ENCODE measurements around the gene IDI2.
"Not testable (repeated sequence)": the region's sequence is repeated elsewhere in the genome, so short reads cannot be mapped to it uniquely, and the experiment has no call there.

IDI2 gene

GRCh38 chr10:1025683-1026082, at the start of gene IDI2:
IDI2 (minus strand) TSS chr10:1025859; CDS start chr10:1024723, 1,136 bp downstream.
- DNase-seq = no peak

GRCh38 chr10:1074748-1075308, 49.2 kb upstream of the IDI2 start:
- DNase-seq = no peak

- no peak for DNase-seq
Measured at GRCh38 chr10:1074052-1074747, 48.5 kb upstream of the IDI2 start.

- no peak for DNase-seq
Measured at GRCh38 chr10:1070919-1071318, 45.3 kb upstream of the IDI2 start.

- no peak for DNase-seq
Measured at GRCh38 chr10:1068380-1069361, 43.0 kb upstream of the IDI2 start.

DNA sequence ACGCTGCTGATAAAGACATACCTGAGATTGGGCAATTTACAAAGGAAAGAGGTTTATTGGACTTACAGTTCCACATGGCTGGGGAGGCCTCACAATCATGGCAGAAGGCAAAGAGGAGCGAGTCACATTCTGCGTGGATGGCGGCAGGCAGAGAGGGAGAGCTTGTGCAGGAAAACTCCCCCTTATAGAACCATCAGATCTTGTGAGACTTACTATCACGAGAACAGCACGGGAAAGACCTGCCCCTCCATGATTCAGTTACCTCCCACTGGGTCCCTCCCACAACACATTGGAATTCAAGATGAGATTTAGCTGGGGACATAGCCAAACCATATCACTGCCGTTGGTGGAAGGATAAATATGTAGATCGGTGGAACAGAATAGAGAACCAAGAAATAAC, 41.1 kb upstream of the IDI2 start:
- not testable (repeated sequence) for DNase-seq

- no peak for DNase-seq
Measured at GRCh38 chr10:1064964-1065247, 39.2 kb upstream of the IDI2 start.

- no peak for DNase-seq
Measured at GRCh38 chr10:1063232-1063865, 37.7 kb upstream of the IDI2 start.

- no peak for DNase-seq
Measured at GRCh38 chr10:1061930-1062774, 36.5 kb upstream of the IDI2 start.

- no peak for DNase-seq
Measured at GRCh38 chr10:1059902-1060301, 34.2 kb upstream of the IDI2 start.

- DNase-seq = no peak
Measured at GRCh38 chr10:1058017-1058416, 32.4 kb upstream of the IDI2 start.

GRCh38 chr10:1057106-1057657, 31.5 kb upstream of the IDI2 start:
- DNase-seq = no peak

DNA sequence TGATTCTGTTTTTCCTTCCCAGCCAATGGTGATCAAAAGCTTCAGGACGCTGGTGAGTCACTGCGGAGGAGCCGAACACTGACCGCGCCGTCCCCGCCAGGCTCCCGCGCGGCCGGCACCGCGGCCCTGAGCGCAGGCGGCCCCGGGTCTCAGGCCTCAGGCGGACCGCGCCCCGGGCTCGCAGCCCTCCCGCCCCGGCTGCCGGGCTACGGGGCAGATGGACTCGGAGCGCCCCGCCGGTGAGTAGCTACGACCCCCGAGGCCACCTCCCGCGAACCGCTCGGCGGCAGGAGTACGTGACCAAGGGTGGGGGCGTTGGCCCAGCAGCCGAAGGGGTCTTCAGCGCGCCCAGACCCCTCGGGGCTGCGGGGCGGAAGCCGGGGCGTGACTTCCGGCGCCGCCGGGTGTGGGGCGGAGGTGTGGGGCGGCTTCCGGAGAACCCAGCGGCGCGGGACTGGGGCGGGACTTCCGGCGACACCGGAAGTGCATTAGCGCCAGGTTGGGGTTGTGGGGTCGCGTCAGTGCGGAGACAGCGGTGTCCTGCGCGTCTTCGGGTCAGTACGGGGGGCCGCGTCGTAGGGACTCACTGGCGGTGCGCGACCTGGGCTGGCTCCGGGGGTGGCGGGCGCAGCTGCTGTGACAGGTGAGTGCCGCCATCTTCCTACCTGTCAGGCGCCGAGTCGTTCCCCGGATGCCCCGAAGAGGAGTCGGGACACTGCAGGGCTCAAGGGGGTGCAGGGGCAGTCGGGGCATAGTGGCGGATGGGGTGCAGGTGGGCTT, 30.9 kb upstream of the IDI2 start, which contains the start of gene WDR37:
Gene WDR37, plus strand, starts transcription at position 60 of the 780 bp plus-strand sequence. CDS start 15,771 bp downstream, outside the sequence.
- DNase-seq = peak; percentile 83 to 84

GRCh38 chr10:1054684-1055083, 29.0 kb upstream of the IDI2 start:
- no peak for DNase-seq

GRCh38 chr10:1050554-1050953, 24.9 kb upstream of the IDI2 start:
- no peak for DNase-seq

GRCh38 chr10:1050145-1050544, 24.5 kb upstream of the IDI2 start:
- no peak for DNase-seq

GRCh38 chr10:1049425-1049958, 23.8 kb upstream of the IDI2 start:
- DNase-seq = no peak

- DNase-seq = peak; percentile 91 to 93
Measured at GRCh38 chr10:1048732-1049424, 23.2 kb upstream of the IDI2 start, which contains the start of gene IDI1. IDI1 (minus strand) TSS chr10:1049119; CDS start chr10:1049003, 116 bp downstream.

- DNase-seq = no peak
Measured at GRCh38 chr10:1048349-1048731, 22.7 kb upstream of the IDI2 start.

DNA sequence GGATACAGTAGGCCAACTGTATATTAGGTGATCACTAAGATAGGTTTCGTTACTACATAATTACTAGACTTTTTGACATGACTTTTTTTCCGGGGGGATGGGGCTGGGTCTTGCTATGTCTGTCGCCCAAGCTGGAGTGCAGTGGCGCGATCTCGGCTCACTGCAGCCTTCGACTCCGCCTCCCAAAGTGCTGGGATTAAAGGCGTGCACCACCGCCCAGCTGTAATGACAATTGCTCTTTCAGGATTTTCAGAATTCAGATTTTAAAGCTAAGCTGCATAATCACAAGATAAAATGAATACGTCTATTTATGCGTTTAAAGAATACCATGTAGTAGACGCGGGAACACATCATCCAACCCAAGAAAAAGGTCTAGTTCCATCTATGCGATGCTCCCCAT, 22.3 kb upstream of the IDI2 start:
- no peak for DNase-seq

Measured in stimulated activated CD4-positive, alpha-beta T cell treated with anti-CD3 and anti-CD28 coated beads, Interleukin-2, amount 100 ng/mL, for 48 hours (primary cell).